IMR-90 (cell line): ENCODE measurements around the gene KCNAB1. TPM values are rescaled to one million over a fixed set of nuclear protein-coding genes. Genes with fewer than 3 reads are reported as not detected.

ENCODE experiments used
- ATAC-seq: fragments of 200-7000 bp; cut with Tn5 transposase; 2 replicates; pipeline ENCODE4 v1.9.1; 2020; ENCODE audit warnings: low read depth, mild to moderate bottlenecking, moderate library complexity
- BruUV-seq: library from RNA; stranded (reverse); fragments of 400-500 nt; replicated peaks from 2 replicates; lab custom pipeline; 2021; lab: Mats Ljungman, UMichigan
- CTCF ChIA-PET: fragments of 300-600 bp; formaldehyde crosslinking; extraction: SDS; loops from one replicate; lab custom pipeline; 2021; ENCODE audit warnings: antibody characterized with exemption; lab: Yijun Ruan, JAX
- POLR2A ChIA-PET: fragments of 300-600 bp; sonication (Branson Sonifier 250); formaldehyde crosslinking; loops from one replicate; lab custom pipeline; 2022; ENCODE audit warnings: antibody characterized with exemption; ENCODE audit not compliant: unreplicated experiment; lab: Charles Lee
- DNase-seq: peaks from one replicate; pipeline ENCODE4 v3.0.0; 2013
- H2AFZ ChIP-seq: replicated peaks from 2 replicates; pipeline ENCODE3; 2013; ENCODE audit warnings: low read length, mild to moderate bottlenecking; ENCODE audit not compliant: poor library complexity
- H2AK5ac ChIP-seq: 2 replicates; pipeline ENCODE4 v1.6.1; 2013; ENCODE audit warnings: low read depth, low read length, inconsistent platforms
- H2AK9ac ChIP-seq: replicated peaks from 2 replicates; pipeline ENCODE3; 2013; ENCODE audit warnings: mild to moderate bottlenecking, low read depth, low read length, moderate library complexity; ENCODE audit not compliant: poor library complexity
- H2BK120ac ChIP-seq: 2 replicates; pipeline ENCODE4 v1.6.1; 2013; ENCODE audit warnings: low read depth, low read length, inconsistent platforms
- H2BK15ac ChIP-seq: 3 replicates; pipeline ENCODE4 v1.6.1; 2013; ENCODE audit warnings: low read depth, low read length, inconsistent platforms
- H2BK20ac ChIP-seq: 2 replicates; pipeline ENCODE4 v1.6.1; 2013; ENCODE audit warnings: low read depth, mild to moderate bottlenecking, inconsistent platforms, low read length, moderate library complexity
- H2BK5ac ChIP-seq: 2 replicates; pipeline ENCODE4 v1.6.1; 2013; ENCODE audit warnings: mild to moderate bottlenecking, low read depth, low read length, inconsistent platforms; ENCODE audit not compliant: poor library complexity, severe bottlenecking
- H3K14ac ChIP-seq: replicated peaks from 2 replicates; pipeline ENCODE4 v1.6.1; 2013; ENCODE audit warnings: low read depth, low read length, inconsistent platforms
- H3K18ac ChIP-seq: 2 replicates; pipeline ENCODE4 v1.6.1; 2013; ENCODE audit warnings: low read depth, low read length, control low read depth
- H3K23ac ChIP-seq: 2 replicates; pipeline ENCODE4 v1.6.1; 2013; ENCODE audit warnings: low read depth, low read length, inconsistent platforms
- H3K27ac ChIP-seq: 2 replicates; pipeline ENCODE4 v1.5.1; 2013; ENCODE audit warnings: mild to moderate bottlenecking, control low read depth, low read length; ENCODE audit not compliant: insufficient read depth
- H3K27me3 ChIP-seq: 2 replicates; pipeline ENCODE4 v1.6.1; 2013; ENCODE audit warnings: low read length; ENCODE audit not compliant: control insufficient read depth, insufficient read depth
- H3K36me3 ChIP-seq: 2 replicates; pipeline ENCODE4 v1.6.1; 2013; ENCODE audit warnings: low read length, mixed read lengths; ENCODE audit not compliant: control insufficient read depth, insufficient read depth
- H3K4ac ChIP-seq: 2 replicates; pipeline ENCODE4 v1.6.1; 2013; ENCODE audit warnings: low read depth, low read length, inconsistent platforms
- H3K4me1 ChIP-seq: 2 replicates; pipeline ENCODE4 v1.6.1; 2013; ENCODE audit warnings: low read length, mixed read lengths; ENCODE audit not compliant: control insufficient read depth, insufficient read depth
- H3K4me2 ChIP-seq: 2 replicates; pipeline ENCODE4 v1.6.1; 2013; ENCODE audit warnings: low read depth, mild to moderate bottlenecking, control low read depth, low read length, moderate library complexity
- H3K4me3 ChIP-seq: 2 replicates; pipeline ENCODE4 v1.5.1; 2013; ENCODE audit warnings: low read depth, mild to moderate bottlenecking, control low read depth, low read length, moderate library complexity; ENCODE audit not compliant: insufficient read depth
- H3K56ac ChIP-seq: 2 replicates; pipeline ENCODE4 v1.6.1; 2013; ENCODE audit warnings: low read length, inconsistent platforms; ENCODE audit not compliant: insufficient read depth; ENCODE audit errors: extremely low read depth
- H3K79me1 ChIP-seq, 2 experiments: 2 replicates each; pipeline ENCODE4 v1.6.1; 2013; ENCODE audit warnings: low read length in 2 of 2, inconsistent platforms in 1 of 2, low read depth in 1 of 2
- H3K9ac ChIP-seq: 2 replicates; pipeline ENCODE4 v1.6.1; 2013; ENCODE audit warnings: low read depth, low read length, control low read depth
- H3K9me1 ChIP-seq: 2 replicates; pipeline ENCODE4 v1.6.1; 2013; ENCODE audit warnings: low read length, inconsistent platforms; ENCODE audit not compliant: insufficient read depth
- H3K9me3 ChIP-seq: 2 replicates; pipeline ENCODE4 v1.6.1; 2013; ENCODE audit warnings: low read length; ENCODE audit not compliant: control insufficient read depth, insufficient read depth
- H4K20me1 ChIP-seq: 2 replicates; pipeline ENCODE4 v1.6.1; 2013; ENCODE audit warnings: low read length, inconsistent platforms; ENCODE audit not compliant: insufficient read depth
- H4K5ac ChIP-seq: 2 replicates; pipeline ENCODE4 v1.6.1; 2013; ENCODE audit warnings: mild to moderate bottlenecking, low read depth, low read length, control low read depth
- H4K8ac ChIP-seq, 2 experiments: 2 replicates each; pipeline ENCODE4 v1.6.1; 2013; ENCODE audit warnings: low read depth in 2 of 2, low read length in 2 of 2, control low read depth in 1 of 2, inconsistent platforms in 1 of 2
- H4K91ac ChIP-seq: 2 replicates; pipeline ENCODE4 v1.6.1; 2013; ENCODE audit warnings: low read depth, low read length, inconsistent platforms; ENCODE audit not compliant: insufficient read depth
- BHLHE40 ChIP-seq: fragments of 150-350 bp; IDR thresholded peaks from 2 replicates; pipeline ENCODE4 v1.6.1; 2016; ENCODE audit warnings: mild to moderate bottlenecking, low read depth, low read length
- CEBPB ChIP-seq: IDR thresholded peaks from 2 replicates; pipeline ENCODE4 v1.6.1; 2012; ENCODE audit warnings: low read depth, low read length, improper control_type of control experiment
- CHD1 ChIP-seq: IDR thresholded peaks from 2 replicates; pipeline ENCODE4 v1.6.1; 2012; ENCODE audit warnings: low read depth, low read length, improper control_type of control experiment
- CTCF ChIP-seq: conservative IDR thresholded peaks from 2 replicates; pipeline ENCODE4 v1.5.1; 2012; ENCODE audit warnings: mild to moderate bottlenecking, low read depth, low read length, improper control_type of control experiment
- ELK1 ChIP-seq: fragments of 150-350 bp; IDR thresholded peaks from 2 replicates; pipeline ENCODE4 v1.6.1; 2016; ENCODE audit warnings: low read depth, mild to moderate bottlenecking, low read length, moderate library complexity, borderline replicate concordance
- MAFK ChIP-seq: IDR thresholded peaks from 2 replicates; pipeline ENCODE4 v1.6.1; 2012; ENCODE audit warnings: low read depth, low read length, improper control_type of control experiment
- NFE2L2 ChIP-seq: fragments of 150-350 bp; IDR thresholded peaks from 2 replicates; pipeline ENCODE4 v1.6.1; 2016; ENCODE audit warnings: low read depth, mild to moderate bottlenecking, low read length
- POLR2A ChIP-seq: IDR thresholded peaks from 2 replicates; pipeline ENCODE4 v1.6.1; 2012; ENCODE audit warnings: mild to moderate bottlenecking, low read depth, low read length
- RAD21 ChIP-seq: IDR thresholded peaks from 2 replicates; pipeline ENCODE4 v1.6.1; 2012; ENCODE audit warnings: low read length, improper control_type of control experiment
- RCOR1 ChIP-seq: IDR thresholded peaks from 2 replicates; pipeline ENCODE4 v1.6.1; 2012; ENCODE audit warnings: mild to moderate bottlenecking, low read length, improper control_type of control experiment; ENCODE audit not compliant: insufficient replicate concordance
- RFX5 ChIP-seq: IDR thresholded peaks from 2 replicates; pipeline ENCODE4 v1.8.0; 2012; ENCODE audit warnings: low read depth, mild to moderate bottlenecking, low read length, moderate library complexity
- SMC3 ChIP-seq: fragments of 150-350 bp; IDR thresholded peaks from 2 replicates; pipeline ENCODE4 v1.6.1; 2016; ENCODE audit warnings: low read depth, mild to moderate bottlenecking, antibody characterized with exemption, low read length, moderate library complexity
- USF2 ChIP-seq: fragments of 150-350 bp; IDR thresholded peaks from 2 replicates; pipeline ENCODE4 v1.6.1; 2017; ENCODE audit warnings: mild to moderate bottlenecking, antibody characterized with exemption, low read length, low read depth
- dilution Hi-C: fragments of 300-500 bp; cut with HindIII; formaldehyde crosslinking; loops from one replicate; pipeline ENCODE4 v1.14.3; 2018; ENCODE audit warnings: low sequenced_read_pairs; ENCODE audit not compliant: unreplicated experiment
- in situ Hi-C: fragments of 300-500 bp; cut with MboI; formaldehyde crosslinking; loops from 3 replicates; pipeline ENCODE4 v1.14.3; 2019; ENCODE audit warnings: low sequenced_read_pairs, inconsistent platforms, mixed read lengths
- intact Hi-C: fragments of 100-400 bp; cut with micrococcal nuclease; formaldehyde crosslinking; loops from 2 replicates; pipeline ENCODE4 v1.10.0; 2022
- polyA plus RNA-seq, 3 experiments: library from polyadenylated mRNA; depleted of rRNA; stranded (reverse); fragments of >200 nt; gene quantifications; 2 replicates each; pipeline ENCODE4 v1.2.3, GENCODE V29; 2012; ENCODE audit warnings: low replicate concordance in 1 of 3
- total RNA-seq: library from RNA; depleted of rRNA; stranded (reverse); fragments of >200 nt; gene quantifications from 2 replicates; pipeline ENCODE4 v1.2.3, GENCODE V29; 2012

Gene KCNAB1
- total and polyA plus RNA-seq, 2 of the 4 experiments (the other 2 are of a cell fraction), result under 0.01 to 0.07 TPM

- no peak overlapping the region for H3K27ac ChIP-seq
- H2AK5ac ChIP-seq, result no peak overlapping the region
- CTCF ChIA-PET, result no interaction called here
- no peaks in the 10 kb centered on the region for H3K4me1 ChIP-seq
- POLR2A ChIA-PET, result no interaction called here
- no peak overlapping the region for H3K4me2 ChIP-seq
- no peak overlapping the region for H3K18ac ChIP-seq
- H2AK9ac ChIP-seq, result no peak overlapping the region
- H2BK20ac ChIP-seq, result no peak overlapping the region
- H3K4ac ChIP-seq, result no peak overlapping the region
- dilution Hi-C loops (no loop called here), in situ Hi-C loops (no loop called here), intact Hi-C loops (no loop called here)
- H3K4me3 ChIP-seq, result no peak overlapping the region
- no peaks in the 10 kb centered on the region for H3K79me1 ChIP-seq
- DNase-seq (no peak), ATAC-seq (no peak)
- H3K23ac ChIP-seq, result no peak overlapping the region
- no peak overlapping the region for H2BK120ac ChIP-seq
- H3K9me1 ChIP-seq, result no peaks in the 10 kb centered on the region
- no peaks in the 10 kb centered on the region for H4K20me1 ChIP-seq
- TF ChIP-seq RCOR1 (no peak), NFE2L2 (no peak), BHLHE40 (no peak), RFX5 (no peak), USF2 (no peak), POLR2A (no peak), MAFK (no peak), SMC3 (no peak), ELK1 (no peak), CEBPB (no peak), CHD1 (no peak), CTCF (no peak), RAD21 (no peak)
- no TSS peak for BruUV-seq
- no peaks in the 10 kb centered on the region for H3K9me3 ChIP-seq
- H3K56ac ChIP-seq, result no peak overlapping the region
- H3K27me3 ChIP-seq, result no peaks in the 10 kb centered on the region; the same call in 1 of the 2 replicates
- no peak overlapping the region for H3K9ac ChIP-seq
- H3K14ac ChIP-seq, result no peak overlapping the region
- H2BK15ac ChIP-seq, result no peak overlapping the region
- H4K8ac ChIP-seq, result no peak overlapping the region
- H3K36me3 ChIP-seq, result no peaks in the 10 kb centered on the region
- no peak overlapping the region for H2AFZ ChIP-seq
- no peak overlapping the region for H4K5ac ChIP-seq
- no peak overlapping the region for H4K91ac ChIP-seq
- H2BK5ac ChIP-seq, result no peak overlapping the region
These were observed 136.6 kb downstream of the KCNAB1 start for GRCh38 chr3:156256945-156257344.
